GM06990 (cell line): ENCODE results near the gene EHBP1.

ENCODE experiments used
- DNase-seq: peaks from one replicate; pipeline ENCODE4 v3.0.0-alpha.2; 2011; ENCODE audit not compliant: insufficient read length; ENCODE audit errors: extremely low read depth
- H3K27me3 ChIP-seq: replicated peaks from 2 replicates; pipeline ENCODE4 v1.6.0; 2011; ENCODE audit warnings: low read length; ENCODE audit not compliant: control insufficient read depth, insufficient read depth
- H3K36me3 ChIP-seq: 2 replicates; pipeline ENCODE4 v1.5.1; 2011; ENCODE audit warnings: low read length; ENCODE audit not compliant: control insufficient read depth, insufficient read depth
- H3K4me3 ChIP-seq: replicated peaks from 2 replicates; pipeline ENCODE4 v1.5.1; 2011; ENCODE audit warnings: low read depth, mild to moderate bottlenecking, control low read depth, low read length
- TF ChIP-seq, protein P1 (sequence below): IDR thresholded peaks from 2 replicates; pipeline ENCODE4 v1.5.1; 2011; ENCODE audit warnings: low read length, control low read depth, mild to moderate bottlenecking, inconsistent platforms; ENCODE audit not compliant: insufficient read depth, poor library complexity, severe bottlenecking

EHBP1 gene

DNA sequence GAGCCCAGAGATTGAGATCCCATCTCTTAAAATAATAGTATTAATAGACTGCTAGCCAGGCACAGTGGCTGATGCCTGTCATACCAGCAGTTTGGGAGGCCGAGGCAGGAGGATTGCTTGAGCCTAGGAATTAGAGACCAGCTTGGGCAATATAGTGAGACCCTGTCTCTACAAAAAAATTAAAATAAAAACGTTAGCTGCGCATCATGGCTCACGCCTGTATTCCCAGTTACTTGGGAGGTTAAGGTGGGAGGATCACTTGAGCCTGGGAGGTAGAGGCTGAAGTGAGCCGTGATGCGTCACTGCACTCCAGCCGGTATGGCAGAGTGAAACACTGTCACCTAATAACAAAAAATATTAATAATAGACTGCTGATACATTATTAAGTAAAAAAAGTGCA, 178.1 kb downstream of the EHBP1 start:
- TF ChIP-seq, protein P1, sequence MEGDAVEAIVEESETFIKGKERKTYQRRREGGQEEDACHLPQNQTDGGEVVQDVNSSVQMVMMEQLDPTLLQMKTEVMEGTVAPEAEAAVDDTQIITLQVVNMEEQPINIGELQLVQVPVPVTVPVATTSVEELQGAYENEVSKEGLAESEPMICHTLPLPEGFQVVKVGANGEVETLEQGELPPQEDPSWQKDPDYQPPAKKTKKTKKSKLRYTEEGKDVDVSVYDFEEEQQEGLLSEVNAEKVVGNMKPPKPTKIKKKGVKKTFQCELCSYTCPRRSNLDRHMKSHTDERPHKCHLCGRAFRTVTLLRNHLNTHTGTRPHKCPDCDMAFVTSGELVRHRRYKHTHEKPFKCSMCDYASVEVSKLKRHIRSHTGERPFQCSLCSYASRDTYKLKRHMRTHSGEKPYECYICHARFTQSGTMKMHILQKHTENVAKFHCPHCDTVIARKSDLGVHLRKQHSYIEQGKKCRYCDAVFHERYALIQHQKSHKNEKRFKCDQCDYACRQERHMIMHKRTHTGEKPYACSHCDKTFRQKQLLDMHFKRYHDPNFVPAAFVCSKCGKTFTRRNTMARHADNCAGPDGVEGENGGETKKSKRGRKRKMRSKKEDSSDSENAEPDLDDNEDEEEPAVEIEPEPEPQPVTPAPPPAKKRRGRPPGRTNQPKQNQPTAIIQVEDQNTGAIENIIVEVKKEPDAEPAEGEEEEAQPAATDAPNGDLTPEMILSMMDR: no peak
- no peak for DNase-seq
- no peaks in the 10 kb centered on the region for H3K36me3 ChIP-seq
- no peaks in the 10 kb centered on the region for H3K27me3 ChIP-seq
- no peak overlapping the region for H3K4me3 ChIP-seq

DNA sequence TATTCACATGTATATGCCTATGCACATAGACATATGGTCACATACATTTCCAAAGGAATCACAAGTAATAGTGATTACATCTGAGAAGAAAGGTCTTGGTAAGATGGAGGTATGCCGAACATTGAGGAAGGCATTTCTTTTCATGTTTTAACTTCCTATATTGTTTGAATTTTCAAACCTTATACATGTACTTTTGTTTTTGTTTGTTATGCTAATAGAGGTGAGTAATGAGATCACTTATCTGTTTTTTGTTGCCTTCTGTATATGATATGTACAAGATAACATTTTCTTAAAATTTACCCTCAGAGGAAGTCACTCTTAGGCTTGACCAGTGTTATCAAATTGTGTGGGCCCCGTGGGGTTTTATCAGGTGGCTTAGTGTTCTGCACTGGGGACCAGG, 178.6 kb downstream of the EHBP1 start:
- H3K27me3 ChIP-seq: no peaks in the 10 kb centered on the region
- no peak for DNase-seq
- H3K36me3 ChIP-seq: no peaks in the 10 kb centered on the region
- H3K4me3 ChIP-seq: no peak overlapping the region
- TF ChIP-seq, protein P1: no peak

DNA sequence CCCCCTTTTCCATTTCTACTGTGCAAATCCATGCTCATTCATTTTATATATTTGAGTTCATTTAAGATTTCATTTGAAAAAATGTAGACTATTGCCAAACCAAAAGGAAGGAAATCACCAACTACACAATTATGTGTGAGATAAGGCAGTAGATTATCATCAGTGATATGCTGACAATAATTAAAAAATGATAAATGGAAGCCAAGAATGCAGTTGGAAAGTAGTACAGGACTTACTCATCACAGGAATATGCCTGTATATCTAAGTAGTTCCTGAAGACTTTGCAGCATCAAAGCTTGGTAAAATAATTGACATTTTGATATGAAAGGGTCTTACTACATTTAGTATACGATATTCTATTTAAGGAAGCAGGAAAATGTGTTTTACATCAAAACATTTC, 179.0 kb downstream of the EHBP1 start:
- TF ChIP-seq, protein P1: no peak
- no peak for DNase-seq
- no peak overlapping the region for H3K4me3 ChIP-seq
- H3K27me3 ChIP-seq: no peaks in the 10 kb centered on the region
- H3K36me3 ChIP-seq: no peaks in the 10 kb centered on the region

DNA sequence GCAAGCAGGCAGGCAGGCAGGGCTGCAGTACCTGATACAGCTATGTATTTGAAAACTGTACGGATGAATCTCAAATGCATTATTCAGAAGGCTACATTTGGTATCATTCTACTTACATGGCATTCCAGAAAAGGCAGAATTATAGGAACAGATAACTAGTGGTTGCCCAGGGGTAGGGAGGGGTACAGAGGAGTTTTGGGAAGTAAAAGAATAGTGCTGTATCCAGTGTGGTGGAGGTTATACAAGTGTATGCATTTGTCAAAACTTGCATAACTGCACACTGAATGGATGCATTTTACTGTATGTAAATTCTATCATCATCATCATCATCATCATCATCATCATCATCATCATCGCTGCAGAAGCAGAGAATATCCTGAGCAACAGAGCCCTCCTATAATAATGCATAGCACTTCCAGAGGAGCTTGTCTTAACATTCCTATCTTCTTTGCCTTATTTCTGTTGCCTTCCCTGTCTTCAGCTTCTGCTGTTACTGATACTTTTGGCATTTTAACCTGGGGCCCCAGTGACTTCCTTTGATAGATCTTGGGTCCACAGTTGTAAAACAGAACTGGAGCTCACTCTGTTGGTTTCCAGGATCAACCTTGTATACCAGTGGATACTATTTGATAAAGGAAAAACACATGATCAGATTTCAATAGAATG, 189.6 kb downstream of the EHBP1 start:
- Histone ChIP-seq H3K36me3 (no peaks in the 10 kb centered on the region), H3K27me3 (no peaks in the 10 kb centered on the region), H3K4me3 (no peak overlapping the region)
- no peak for DNase-seq
- TF ChIP-seq, protein P1: no peak

DNA sequence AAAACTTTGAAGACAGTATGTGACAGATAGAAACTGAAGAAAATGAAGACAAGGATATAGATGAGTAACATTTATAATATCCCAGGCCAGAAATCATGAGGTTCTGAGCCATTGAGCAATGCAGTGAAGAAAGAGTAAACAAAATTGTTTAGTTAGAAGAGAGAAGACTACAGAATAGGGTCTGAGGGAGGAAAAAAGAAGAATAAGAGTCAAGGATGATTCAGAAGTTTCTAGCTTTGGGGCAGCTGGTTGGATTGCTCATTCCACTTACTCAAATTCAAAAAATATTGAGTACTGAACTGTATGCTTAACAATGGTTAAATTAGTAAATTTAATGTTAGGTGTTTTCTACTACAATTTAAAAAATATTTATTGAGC, 190.1 kb downstream of the EHBP1 start:
- TF ChIP-seq, protein P1: no peak
- DNase-seq: no peak
- Histone ChIP-seq H3K4me3 (no peak overlapping the region), H3K27me3 (no peaks in the 10 kb centered on the region), H3K36me3 (no peaks in the 10 kb centered on the region)
